Stimulated activated naive CD4-positive, alpha-beta T cell treated with Interleukin-2 at 50 U/mL for 16 hours (primary cell): ENCODE measurements around the gene ZFP3.
"Not testable (repeated sequence)": the region's sequence is repeated elsewhere in the genome, so short reads cannot be mapped to it uniquely, and the experiment has no call there.

ENCODE experiments used
- DNase-seq: peaks from one replicate; lab custom pipeline; 2025; lab: John Stamatoyannopoulos, UW

ZFP3 gene

GRCh38 chr17:5077781-5078105 is 524 bp upstream of the ZFP3 start:
- DNase-seq: no peak

DNA sequence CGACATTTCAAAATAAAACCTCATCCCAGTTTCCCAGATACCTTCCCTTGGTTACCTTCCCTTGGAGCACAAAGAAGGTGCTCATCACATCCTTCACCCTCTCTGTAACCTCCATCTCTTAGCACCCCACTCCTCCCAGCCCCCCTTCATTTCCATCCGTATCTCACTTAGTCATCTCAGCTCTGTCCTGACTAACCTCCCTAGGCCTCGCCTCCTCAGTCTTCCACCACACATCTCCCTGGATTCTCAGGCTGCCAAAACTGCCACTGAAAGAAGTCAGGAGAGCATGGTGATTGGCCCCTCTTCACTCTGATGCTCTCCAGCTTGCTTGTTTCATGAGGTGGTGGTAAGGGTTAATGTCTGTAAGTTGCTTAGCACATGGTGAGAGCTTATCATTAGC is 2.3 kb downstream of the ZFP3 start:
- no peak for DNase-seq

GRCh38 chr17:5092218-5093010 is 14.1 kb downstream of the ZFP3 start:
- no peak for DNase-seq

DNA sequence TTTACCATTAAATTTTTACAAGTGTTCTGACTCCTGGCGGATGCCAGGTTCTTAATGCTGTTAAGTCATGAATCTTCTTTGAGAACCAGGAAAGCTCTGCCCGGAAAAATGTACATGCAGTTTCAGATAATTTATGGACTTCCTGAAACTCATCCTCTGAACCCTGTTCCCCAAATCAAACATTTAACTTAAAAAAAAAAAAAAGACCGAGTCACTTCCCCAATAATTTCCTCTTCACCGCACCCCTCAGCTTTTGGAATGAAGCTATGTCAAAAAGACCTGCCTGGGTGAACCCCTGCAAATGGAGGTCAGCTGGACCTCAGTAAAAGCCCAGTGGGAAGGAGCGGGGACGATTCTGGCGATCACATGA is 18.4 kb downstream of the ZFP3 start:
- DNase-seq: no peak

- DNase-seq: no peak
These were observed 19.0 kb downstream of the ZFP3 start for GRCh38 chr17:5097101-5097834.

DNA sequence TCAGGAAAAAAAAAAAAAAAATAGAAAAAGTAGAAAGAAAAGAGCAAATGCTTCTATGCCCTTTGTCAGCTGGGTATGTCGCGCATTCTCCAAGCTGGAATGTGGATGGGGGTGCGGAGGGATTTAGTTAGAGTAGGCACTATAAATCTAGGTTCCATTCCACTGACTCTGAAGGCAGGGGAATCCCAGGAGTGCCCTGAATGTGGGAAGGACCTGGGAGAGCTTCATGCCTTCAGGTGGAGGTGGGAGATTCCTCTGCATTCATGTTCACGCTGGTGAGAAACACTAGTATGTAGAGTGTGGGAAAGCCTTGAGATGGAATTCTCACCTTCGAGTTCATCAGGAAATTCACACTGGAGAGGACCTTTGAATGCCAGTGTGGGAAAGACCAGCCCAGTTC is 21.0 kb downstream of the ZFP3 start:
- DNase-seq: no peak

DNA sequence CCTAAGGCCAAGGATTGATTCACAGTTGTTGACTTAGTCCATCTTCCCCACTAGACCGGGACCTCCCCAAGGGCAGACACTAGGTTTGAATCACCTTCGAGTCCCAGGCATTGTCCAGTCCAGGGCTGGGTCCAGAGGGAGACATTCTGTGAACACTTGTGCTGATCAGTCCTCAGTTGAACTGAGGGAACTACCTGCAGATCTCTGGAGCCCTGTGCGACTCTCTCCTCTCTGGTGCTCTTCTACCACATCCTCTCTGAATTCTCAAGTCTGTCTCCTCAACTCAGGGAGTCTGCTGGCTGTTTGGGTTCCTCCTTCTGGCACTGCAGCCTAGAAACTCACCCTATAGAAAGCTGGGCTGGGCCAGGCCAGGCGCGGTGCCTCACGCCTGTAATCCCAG is 22.6 kb downstream of the ZFP3 start:
- DNase-seq: no peak

GRCh38 chr17:5110816-5111215 is 32.5 kb downstream of the ZFP3 start:
- DNase-seq: no peak

GRCh38 chr17:5111402-5112204 is 33.3 kb downstream of the ZFP3 start, which contains the start of gene ZNF232:
Gene ZNF232, minus strand, starts transcription at chr17:5111878. Its CDS starts 56 bp downstream, at chr17:5111822.
- DNase-seq: peak; percentile 88

DNA sequence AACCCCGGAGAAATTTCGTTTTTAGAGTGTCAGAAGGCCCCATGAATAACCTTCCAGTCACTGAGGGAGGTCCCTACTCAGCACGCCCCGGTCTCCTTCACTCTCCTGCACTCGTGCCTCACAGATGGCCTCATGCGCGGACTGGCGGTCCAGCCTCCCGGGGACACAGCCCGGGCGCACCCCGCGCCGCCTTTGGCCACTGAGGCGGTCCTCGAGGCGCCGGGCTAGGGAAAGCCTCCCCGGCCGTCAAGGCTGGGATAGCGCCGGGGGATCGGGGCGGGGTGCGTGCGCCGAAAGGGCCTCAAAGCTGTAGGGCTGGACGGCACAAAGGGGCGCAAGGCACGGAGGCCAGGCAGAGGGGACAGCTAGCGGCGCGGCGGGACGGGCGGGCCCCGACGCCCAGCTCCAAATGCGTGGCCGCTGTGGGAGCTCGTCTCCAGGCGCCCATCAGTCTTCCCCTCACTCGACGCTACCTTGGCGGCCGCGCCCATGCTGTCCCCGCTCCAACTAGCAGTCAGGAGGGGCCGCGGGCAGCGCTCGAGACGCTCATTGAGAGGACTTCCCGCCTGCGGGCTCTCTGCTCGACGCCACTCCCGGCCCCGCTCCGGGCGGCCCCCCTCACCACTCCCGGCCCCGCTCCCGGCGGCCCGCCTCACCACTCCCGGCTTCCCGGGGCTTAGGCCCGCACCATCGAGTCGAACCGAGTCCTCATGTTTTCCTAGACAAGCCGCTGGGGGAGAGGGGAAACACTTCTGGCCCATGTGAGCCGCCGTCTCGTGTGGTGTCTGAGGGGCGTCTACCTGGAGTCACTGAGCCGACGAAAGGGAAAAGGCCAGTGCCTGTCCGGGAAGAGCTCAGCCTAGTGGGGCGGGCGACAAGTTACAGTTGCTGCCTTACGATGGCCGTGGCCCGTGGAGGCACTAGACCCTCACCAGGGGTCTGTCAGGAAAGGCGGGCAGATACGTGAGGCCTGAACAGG is 37.7 kb downstream of the ZFP3 start, which contains the start of gene USP6:
Gene USP6, plus strand, starts transcription at position 360 of the 979 bp plus-strand sequence. CDS start 14,336 bp downstream, outside the sequence.
- DNase-seq: no peak

GRCh38 chr17:5118219-5118618 is 40.0 kb downstream of the ZFP3 start:
- DNase-seq: no peak

GRCh38 chr17:5120036-5120435 is 41.8 kb downstream of the ZFP3 start:
- no peak for DNase-seq

DNA sequence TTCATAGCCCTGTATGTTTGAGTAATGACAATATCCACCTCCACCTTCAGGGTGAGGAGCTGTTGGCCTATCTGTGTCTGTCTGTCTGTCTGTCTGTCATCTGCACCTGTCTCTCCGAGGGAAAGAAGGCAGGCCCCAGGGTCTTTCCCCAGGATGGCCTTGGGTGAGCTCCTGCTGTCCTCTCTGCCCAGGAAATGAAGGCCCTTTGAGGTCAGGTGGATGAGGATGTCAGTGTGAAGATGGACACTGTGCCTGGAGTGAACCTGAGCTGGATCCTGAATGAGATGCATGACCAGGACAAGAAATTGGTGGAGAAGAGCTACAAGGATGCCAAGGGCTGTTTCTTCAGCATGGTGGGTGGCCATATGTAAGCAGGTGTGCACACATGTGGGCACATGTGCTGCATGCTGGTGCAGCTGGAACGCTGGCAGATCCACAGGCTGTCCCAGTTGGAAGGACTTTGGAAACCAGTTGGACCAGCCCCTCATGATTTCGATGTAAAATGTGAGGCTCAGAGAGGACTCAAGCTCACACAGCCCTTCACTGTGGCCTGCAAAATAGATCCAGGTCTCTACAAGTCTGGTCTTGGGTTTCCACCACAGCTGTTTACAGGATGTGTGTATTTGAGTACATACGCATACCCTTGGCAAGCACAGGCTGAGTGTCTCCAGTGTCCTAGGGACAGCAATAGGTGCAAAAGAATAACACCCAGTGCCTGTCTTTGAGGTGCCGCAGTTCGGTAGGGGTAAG is 42.3 kb downstream of the ZFP3 start:
- not testable (repeated sequence) for DNase-seq

DNA sequence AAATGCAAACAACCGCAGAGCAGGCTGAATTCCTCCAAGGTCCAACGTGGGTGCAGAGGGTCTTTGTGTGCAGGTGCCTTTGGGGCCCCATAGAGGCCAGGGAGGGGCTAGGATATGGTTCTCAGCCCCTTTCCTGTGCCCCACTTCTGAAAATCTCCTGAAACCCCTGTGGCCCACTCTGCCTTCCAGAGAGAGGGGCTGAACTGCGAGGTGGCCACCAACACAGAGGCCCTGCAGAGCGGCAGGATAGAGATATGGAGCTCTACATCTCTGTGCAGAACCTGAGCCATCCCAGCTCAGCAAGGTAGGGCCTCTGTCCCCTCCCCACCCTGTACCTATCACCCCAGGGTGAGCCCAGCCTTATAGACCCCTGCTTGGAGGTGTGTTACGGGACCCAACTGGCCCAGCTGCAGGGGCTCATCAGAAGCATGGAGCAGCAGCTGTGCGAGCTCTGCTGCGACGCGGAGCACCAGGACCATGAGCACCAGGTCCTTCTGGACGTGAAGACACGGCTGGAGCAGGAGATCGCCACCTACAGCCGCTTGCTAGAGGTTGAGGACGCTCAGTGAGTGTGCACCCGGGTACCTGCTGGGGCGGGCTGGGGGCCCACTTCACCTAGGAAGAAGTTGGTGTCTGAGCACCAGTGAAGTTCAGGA is 43.0 kb downstream of the ZFP3 start:
- DNase-seq: no peak

- not testable (repeated sequence) for DNase-seq
These were observed 43.8 kb downstream of the ZFP3 start for GRCh38 chr17:5122056-5122455.

DNA sequence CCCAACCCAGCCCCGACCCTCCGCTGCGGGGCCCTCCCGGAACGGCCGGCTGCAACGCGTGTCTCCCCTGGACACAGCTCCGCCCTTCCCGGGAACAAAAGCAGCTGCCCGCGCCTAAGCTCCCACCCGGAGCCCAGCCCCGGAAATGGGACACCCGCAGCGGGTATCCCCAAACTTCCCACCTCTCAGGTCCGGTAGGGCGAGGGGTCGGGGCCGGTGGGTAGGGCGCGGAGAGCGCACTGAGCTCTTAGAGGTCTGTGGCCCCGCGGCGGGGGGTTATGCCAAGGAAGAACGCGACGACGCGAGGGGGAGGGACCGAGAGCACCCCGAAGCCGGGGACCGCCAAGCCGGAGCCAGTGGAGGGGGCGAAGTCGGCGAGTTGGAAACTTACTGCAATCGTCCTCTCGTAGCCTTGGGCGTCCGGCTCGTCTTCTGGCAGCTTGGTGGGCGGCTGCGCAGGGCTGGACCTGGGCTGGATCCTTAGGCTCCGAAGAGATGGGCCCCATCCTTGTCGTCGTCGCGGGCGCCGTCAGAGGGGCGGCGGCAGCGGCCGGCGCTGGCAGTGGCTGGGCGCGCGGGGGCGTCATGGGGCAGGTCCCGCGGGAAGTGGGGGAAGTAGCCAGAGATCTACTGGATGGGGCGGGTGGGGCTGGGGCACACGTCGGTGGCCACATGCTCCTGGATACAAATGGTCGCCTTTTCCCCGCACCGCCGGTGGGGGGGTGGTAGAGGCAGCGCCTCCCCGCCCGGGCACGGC is 44.5 kb downstream of the ZFP3 start:
- no peak for DNase-seq

DNA sequence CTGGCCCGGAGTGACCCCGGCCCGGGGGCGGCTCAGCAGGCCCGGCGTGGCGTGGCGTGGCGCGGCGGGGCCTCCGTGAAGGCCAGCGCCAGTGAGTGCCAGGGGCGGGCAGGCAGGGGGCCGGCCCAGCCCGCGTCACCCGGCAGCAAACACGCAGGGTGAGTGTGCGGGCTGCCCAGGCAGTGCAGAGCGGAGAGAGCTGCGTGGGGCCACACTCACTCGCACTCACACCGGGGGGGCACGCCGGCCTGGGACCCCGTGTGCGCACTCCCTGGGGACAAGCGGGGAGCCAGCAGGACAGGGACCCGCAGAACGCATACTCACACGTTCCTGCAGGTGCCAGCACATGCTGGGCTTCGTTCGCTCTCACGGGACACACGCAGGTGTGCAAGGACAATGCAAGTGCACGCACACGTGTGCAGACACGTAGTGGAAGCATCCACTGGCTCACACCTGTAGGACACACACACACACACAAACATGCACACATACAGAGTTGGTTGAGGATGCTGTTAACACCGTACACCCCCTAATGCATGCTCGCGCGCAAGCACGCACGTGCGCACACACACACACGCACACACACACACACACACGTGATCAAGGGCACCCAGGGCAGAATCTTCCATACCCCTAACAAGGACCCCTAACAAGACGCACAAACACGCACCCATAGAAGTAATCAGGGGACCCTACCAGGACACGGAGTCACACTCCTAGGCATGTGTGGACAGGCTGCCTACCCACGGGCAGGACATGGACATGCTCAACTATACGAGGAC is 45.3 kb downstream of the ZFP3 start:
- no peak for DNase-seq

DNA sequence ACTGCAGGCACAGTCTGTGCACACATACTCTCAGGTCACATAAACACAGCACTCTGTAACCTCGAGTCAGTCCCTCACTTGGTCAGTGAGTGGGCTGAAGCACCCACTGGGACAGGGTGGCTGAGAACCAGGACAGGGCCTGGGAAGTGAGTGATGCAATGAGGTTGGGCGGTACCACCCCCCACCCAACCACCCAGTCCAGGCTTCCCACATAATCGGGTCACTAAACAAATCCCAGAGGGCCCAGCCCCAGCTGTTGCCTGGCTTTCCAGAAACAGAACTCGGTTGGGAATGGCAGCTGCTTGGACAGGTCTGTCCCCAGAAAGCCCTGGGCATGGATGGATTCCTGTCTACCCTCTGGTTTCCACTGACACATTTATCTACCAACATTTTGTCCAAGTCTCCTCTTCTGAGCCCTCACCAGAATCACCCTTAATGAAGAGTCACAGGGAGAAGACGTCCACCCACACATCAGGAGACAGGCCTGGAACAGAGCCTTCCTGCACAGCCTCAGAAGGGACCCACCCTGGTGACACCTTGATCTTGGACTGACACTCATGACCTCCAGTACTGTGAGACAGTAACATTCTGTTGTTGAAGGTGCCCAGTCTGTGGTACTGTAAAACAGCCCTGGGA is 46.0 kb downstream of the ZFP3 start:
- not testable (repeated sequence) for DNase-seq
